ENCODE data around the gene GLP2R. TPM values are rescaled to one million over a fixed set of nuclear protein-coding genes. Genes with fewer than 3 reads are reported as not detected.

GLP2R gene
- total RNA-seq, 1 donor from 2014 or later = not detected

- Histone ChIP-seq H3K27ac (no peak overlapping the region), H3K9me3 (peaks cover 0 to 2% of the 10 kb centered on the region in 2 donors), H3K36me3 (no peaks in the 10 kb centered on the region), H3K4me3 (no peak overlapping the region), H3K4me1 (no peaks in the 10 kb centered on the region), H3K27me3 (no peaks in the 10 kb centered on the region)
- TF ChIP-seq CTCF (IDR thresholded peaks at IDR 0.05) = no peak
- DNase-seq (ENCODE audit: low spot score in 2 of 2) = no peak
- intact Hi-C loops (cut with DNase I) = no loop called here
These were observed 16.3 kb upstream of the GLP2R start for GRCh38 chr17:9809409-9809808.

- no peaks in the 10 kb centered on the region for H3K36me3 ChIP-seq
- no peak overlapping the region for H3K4me3 ChIP-seq
- DNase-seq (ENCODE audit: low spot score in 2 of 2) = no peak
- TF ChIP-seq CTCF (IDR thresholded peaks at IDR 0.05) = no peak
- no peaks in the 10 kb centered on the region for H3K4me1 ChIP-seq
- H3K9me3 ChIP-seq = no peaks in the 10 kb centered on the region
- H3K27me3 ChIP-seq = no peaks in the 10 kb centered on the region
- intact Hi-C loops (cut with DNase I) = no loop called here
- no peak overlapping the region for H3K27ac ChIP-seq
These were observed 15.4 kb upstream of the GLP2R start for GRCh38 chr17:9810100-9810949.

- no peak for TF ChIP-seq CTCF (IDR thresholded peaks at IDR 0.05)
- intact Hi-C loops (cut with DNase I) = no loop called here
- no peak for DNase-seq (ENCODE audit: low spot score in 2 of 2)
- no peaks in the 10 kb centered on the region for H3K27me3 ChIP-seq
- no peaks in the 10 kb centered on the region for H3K9me3 ChIP-seq
- H3K27ac ChIP-seq = no peak overlapping the region
- H3K36me3 ChIP-seq = no peaks in the 10 kb centered on the region
- H3K4me1 ChIP-seq = no peaks in the 10 kb centered on the region
- no peak overlapping the region for H3K4me3 ChIP-seq
These were observed 14.6 kb upstream of the GLP2R start for GRCh38 chr17:9811086-9811485.

- Histone ChIP-seq H3K27ac (no peak overlapping the region), H3K4me1 (no peaks in the 10 kb centered on the region), H3K36me3 (no peaks in the 10 kb centered on the region), H3K9me3 (no peaks in the 10 kb centered on the region), H3K27me3 (no peaks in the 10 kb centered on the region), H3K4me3 (no peak overlapping the region)
- no peak for TF ChIP-seq CTCF (IDR thresholded peaks at IDR 0.05)
- intact Hi-C loops (cut with DNase I) = no loop called here
- DNase-seq (ENCODE audit: low spot score in 2 of 2) = no peak
These were observed 14.2 kb upstream of the GLP2R start for GRCh38 chr17:9811537-9811936.

GRCh38 chr17:9813166-9813565, 12.6 kb upstream of the GLP2R start:
- no peak overlapping the region for H3K4me3 ChIP-seq
- intact Hi-C loops (cut with DNase I) = no loop called here
- DNase-seq (ENCODE audit: low spot score in 2 of 2) = no peak
- no peak for TF ChIP-seq CTCF (IDR thresholded peaks at IDR 0.05)
- H3K36me3 ChIP-seq = no peaks in the 10 kb centered on the region
- H3K27me3 ChIP-seq = no peaks in the 10 kb centered on the region
- no peaks in the 10 kb centered on the region for H3K9me3 ChIP-seq
- H3K4me1 ChIP-seq = no peaks in the 10 kb centered on the region
- no peak overlapping the region for H3K27ac ChIP-seq
